Body of pancreas (tissue), 4 donors: ENCODE data around the gene OTUB1. TPM values are rescaled to one million over a fixed set of nuclear protein-coding genes. Genes with fewer than 3 reads are reported as not detected.

Experiments
- ATAC-seq: fragments of 150-250 bp; one replicate; pipeline ENCODE4 v1.9.1; 2016
- DNase-seq, 4 donors: peaks; one replicate each; pipeline ENCODE4 v3.0.0-alpha.2; 2019
- H3K27ac ChIP-seq, 4 donors: fragments of 200-600 bp; sonication (generic); 1 replicate in 3 of 4; 2 replicates in 1 of 4; pipeline versions ENCODE4 v1.5.1 to v1.6.1; 2016 to 2019; ENCODE audit warnings: mild to moderate bottlenecking in 1 of 4, mixed read lengths in 1 of 4, moderate library complexity in 1 of 4
- H3K27me3 ChIP-seq, 2 donors: fragments of 200-600 bp; sonication (generic); one replicate each; pipeline ENCODE4 v1.6.0; 2016; ENCODE audit warnings: mild to moderate bottlenecking in 1 of 2
- H3K36me3 ChIP-seq, 2 donors: fragments of 200-600 bp; sonication (generic); replicated peaks in 1 of 2; 2 replicates each; pipeline ENCODE4 v1.5.1; 2016; ENCODE audit warnings: low read depth in 2 of 2; ENCODE audit not compliant: insufficient read depth in 1 of 2
- H3K4me1 ChIP-seq: fragments of 200-600 bp; sonication (generic); one replicate; pipeline ENCODE4 v1.6.0; 2016
- H3K4me3 ChIP-seq, 2 donors: fragments of 200-600 bp; sonication (generic); 1 replicate in 1 of 2; 2 replicates in 1 of 2; pipeline ENCODE4 v1.5.1; 2016 to 2019
- H3K9me3 ChIP-seq, 3 donors: fragments of 200-600 bp; sonication (generic); 1 replicate in 2 of 3; 2 replicates in 1 of 3; pipeline ENCODE4 v1.5.1; 2016
- POLR2A ChIP-seq, 3 donors: fragments of 450-650 bp; IDR thresholded peaks; one replicate each; pipeline ENCODE4 v1.6.1; 2016; ENCODE audit warnings: antibody characterized with exemption in 3 of 3, mild to moderate bottlenecking in 2 of 3
- WGBS, 2 donors: methylation state at CpG; one replicate each; pipeline ENCODE4 v1.1.5; 2017; 5-methylcytosine and 5-hydroxymethylcytosine counted together
- intact Hi-C: fragments of 100-400 bp; cut with DNase I; formaldehyde crosslinking; loops from one replicate; pipeline ENCODE4 v1.15.1; 2023
- total RNA-seq, 2 donors: library from RNA; depleted of rRNA; stranded (reverse); fragments of >200 nt; gene quantifications; one replicate each; pipeline ENCODE4 v1.1.0, GENCODE V29; 2016
- TF ChIP-seq, protein P1 (sequence below), 7 experiments: fragments of 450-650 bp in 4 of 7; fragments of 200-600 bp in 3 of 7; sonication (generic) in 3 of 7; IDR thresholded peaks; one replicate each; pipeline ENCODE4 v1.5.1; 2016 to 2019; ENCODE audit warnings: antibody characterized with exemption in 7 of 7

The OTUB1 gene
- total RNA-seq, 2 donors from 2014 or later: 20.8 to 36.3 TPM

DNA sequence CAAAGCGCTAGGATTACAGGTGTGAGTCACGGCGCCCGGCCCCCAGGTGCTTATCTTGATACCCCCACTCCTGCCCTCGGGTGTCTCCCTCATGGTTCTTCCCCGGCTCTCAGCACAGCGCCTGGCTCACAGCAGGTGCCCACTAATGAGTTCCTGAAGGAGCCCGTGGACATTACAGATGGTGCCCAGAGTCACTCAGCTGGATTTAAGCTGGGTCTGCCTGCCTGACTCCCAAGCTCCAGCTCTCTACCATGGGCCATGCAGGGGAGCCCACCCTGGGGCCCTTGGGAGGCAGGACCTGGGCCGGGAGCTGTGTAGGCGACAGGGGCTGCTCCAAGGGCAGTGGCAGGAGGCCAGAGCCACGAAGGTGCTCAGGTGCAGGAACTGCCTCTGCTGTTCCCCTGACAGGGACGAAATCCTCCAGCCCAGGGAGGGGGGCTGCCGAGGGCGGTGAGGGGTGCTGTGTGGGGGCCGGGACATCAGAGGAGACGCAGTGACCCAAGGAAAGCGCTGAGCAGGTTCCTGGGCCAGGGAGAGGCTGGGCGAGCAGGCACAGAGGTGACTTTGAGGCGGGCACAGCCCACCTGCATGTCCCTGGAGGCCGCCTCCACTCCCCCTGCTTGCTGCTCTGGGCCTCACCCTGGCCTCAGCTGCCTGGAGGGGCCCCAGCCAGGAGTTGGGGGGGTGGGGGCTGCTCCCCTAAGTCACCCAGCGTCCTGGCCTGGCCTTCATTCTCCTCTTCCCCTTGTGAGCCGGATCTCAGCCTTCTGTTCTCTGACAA is 34.9 kb downstream of the OTUB1 start:
- ATAC-seq (no peak), DNase-seq (no peak)
- H3K36me3 ChIP-seq: no peaks in the 10 kb centered on the region
- no peak overlapping the region for H3K27ac ChIP-seq
- peaks cover 26% of the 10 kb centered on the region for H3K4me1 ChIP-seq
- intact Hi-C loops: no loop called here
- H3K27me3 ChIP-seq: no peaks in the 10 kb centered on the region
- no peak overlapping the region for H3K4me3 ChIP-seq
- TF ChIP-seq POLR2A (IDR thresholded peaks at IDR 0.05): no peak
- TF ChIP-seq, protein P1, sequence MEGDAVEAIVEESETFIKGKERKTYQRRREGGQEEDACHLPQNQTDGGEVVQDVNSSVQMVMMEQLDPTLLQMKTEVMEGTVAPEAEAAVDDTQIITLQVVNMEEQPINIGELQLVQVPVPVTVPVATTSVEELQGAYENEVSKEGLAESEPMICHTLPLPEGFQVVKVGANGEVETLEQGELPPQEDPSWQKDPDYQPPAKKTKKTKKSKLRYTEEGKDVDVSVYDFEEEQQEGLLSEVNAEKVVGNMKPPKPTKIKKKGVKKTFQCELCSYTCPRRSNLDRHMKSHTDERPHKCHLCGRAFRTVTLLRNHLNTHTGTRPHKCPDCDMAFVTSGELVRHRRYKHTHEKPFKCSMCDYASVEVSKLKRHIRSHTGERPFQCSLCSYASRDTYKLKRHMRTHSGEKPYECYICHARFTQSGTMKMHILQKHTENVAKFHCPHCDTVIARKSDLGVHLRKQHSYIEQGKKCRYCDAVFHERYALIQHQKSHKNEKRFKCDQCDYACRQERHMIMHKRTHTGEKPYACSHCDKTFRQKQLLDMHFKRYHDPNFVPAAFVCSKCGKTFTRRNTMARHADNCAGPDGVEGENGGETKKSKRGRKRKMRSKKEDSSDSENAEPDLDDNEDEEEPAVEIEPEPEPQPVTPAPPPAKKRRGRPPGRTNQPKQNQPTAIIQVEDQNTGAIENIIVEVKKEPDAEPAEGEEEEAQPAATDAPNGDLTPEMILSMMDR (IDR thresholded peaks at IDR 0.05): no peak
- WGBS, 2 donors: 82 to 88% methylated on average over 6 to 20 of the region's 22 CpGs
- no peaks in the 10 kb centered on the region for H3K9me3 ChIP-seq

DNA sequence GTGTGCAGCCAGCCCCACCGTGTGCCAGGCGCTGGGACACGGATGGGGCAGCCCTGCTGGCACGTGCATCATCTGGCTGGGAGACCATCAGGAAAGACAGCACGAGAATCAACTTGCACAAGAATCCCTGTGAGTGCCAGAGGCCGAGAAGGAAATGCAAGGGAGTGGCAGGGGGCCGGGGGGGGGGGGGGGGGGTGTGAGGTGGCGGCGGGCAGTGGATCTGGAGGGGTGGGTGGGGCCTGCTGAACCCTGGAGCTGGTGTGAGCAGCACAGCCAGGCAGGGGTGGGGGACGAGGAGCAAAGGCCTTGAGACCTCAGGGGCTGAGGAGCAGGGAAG is 35.5 kb downstream of the OTUB1 start:
- intact Hi-C loops: no loop called here
- ATAC-seq (no peak), DNase-seq (no peak)
- Histone ChIP-seq H3K27me3 (no peaks in the 10 kb centered on the region), H3K27ac (no peak overlapping the region), H3K9me3 (no peaks in the 10 kb centered on the region), H3K4me3 (no peak overlapping the region), H3K4me1 (peaks cover 26% of the 10 kb centered on the region), H3K36me3 (no peaks in the 10 kb centered on the region)
- TF ChIP-seq, protein P1 (IDR thresholded peaks at IDR 0.05): no peak
- no peak for TF ChIP-seq POLR2A (IDR thresholded peaks at IDR 0.05)
- 66 to 91% methylated on average over 3 to 8 of the region's 10 CpGs for WGBS, 2 donors

DNA sequence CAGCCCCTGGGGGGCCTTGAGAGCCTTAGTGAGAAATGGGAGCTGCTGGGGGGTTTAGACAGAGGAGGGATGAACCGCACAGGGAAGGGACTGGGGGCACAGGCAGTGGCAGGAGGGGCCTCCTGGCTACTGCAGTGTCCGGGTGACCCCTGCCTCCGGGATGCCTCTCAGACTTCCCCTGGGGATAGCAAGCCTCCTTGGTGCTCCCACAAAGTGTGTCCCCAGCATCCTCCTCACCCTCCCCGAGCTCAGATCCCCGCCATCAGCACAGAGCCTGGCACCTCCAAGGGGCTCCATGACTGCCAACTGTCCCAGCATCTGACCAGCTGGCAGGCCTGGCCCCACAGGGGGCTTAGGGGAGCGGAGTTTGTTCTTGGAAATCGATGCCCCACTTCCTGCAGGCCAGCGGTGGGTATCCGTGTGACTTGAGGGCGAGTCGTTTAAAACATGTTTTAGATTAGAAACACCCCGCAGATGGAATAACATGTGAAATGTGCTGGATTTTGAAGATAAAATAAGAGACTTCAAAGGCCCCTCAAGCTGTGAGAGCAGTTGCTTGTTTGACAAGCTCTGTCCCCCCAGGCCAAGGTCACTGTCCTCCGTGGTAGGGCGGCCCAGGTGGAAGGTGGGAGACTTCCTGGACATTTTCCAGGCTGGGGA is 36.0 kb downstream of the OTUB1 start:
- Histone ChIP-seq H3K36me3 (no peaks in the 10 kb centered on the region), H3K27me3 (no peaks in the 10 kb centered on the region), H3K9me3 (no peaks in the 10 kb centered on the region), H3K4me3 (no peak overlapping the region), H3K4me1 (peaks cover 26% of the 10 kb centered on the region), H3K27ac (no peak overlapping the region)
- intact Hi-C loops: no loop called here
- DNase-seq (no peak), ATAC-seq (no peak)
- TF ChIP-seq, protein P1 (IDR thresholded peaks at IDR 0.05): no peak
- no peak for TF ChIP-seq POLR2A (IDR thresholded peaks at IDR 0.05)
- 82 to 85% methylated on average over 14 of the region's 14 CpGs for WGBS, 2 donors

DNA sequence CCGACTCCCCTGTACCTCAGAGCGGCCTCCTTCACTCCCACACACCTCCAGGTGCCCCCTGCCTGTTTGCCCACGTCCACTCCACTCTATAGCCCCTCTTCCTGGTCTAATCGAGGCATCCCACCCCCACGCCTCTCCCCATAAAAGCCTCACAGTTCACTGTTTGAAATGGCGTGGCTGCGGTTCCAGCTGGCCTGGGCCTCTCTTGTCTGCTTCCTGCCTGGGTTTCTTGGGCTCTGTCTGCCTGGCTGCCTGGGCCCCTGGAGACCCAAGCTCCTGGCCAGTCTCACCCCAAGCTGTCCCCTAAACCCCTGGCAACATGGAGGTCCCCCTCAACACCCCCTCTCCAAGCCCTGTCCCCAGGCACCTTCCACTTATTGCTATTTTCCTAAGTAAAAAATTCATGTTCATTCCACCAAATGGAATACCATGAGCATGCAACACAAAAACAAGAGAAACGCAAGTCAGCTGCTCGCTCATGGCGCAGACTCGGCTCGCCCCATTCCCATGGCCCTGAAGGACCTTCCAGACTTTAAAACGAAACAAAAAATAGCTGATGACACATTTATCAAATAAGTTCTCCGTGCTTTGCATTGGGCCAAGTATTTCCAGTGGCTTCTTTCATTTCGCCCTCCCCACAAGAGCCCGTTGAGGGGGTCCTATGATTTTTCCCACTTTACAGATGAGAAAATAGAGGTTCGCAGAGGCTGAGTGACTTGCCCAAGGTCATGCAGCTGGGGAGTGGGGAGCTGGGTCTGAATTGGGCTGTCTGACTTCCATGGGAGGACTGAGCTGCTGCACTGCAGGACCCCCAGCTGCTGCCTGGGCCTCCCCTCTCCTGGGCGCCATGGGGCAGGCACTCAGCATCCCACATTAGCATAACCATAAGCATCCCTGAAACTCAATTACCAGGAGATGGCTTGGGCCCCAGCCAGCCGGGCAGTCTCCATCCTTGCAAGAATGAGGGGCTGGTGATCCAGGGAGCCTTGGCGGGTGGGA is 37.8 kb downstream of the OTUB1 start:
- Histone ChIP-seq H3K27ac (peak overlapping the region in 1 of 4 donors; percentile 11), H3K9me3 (no peaks in the 10 kb centered on the region), H3K36me3 (no peaks in the 10 kb centered on the region), H3K4me1 (peaks cover 15% of the 10 kb centered on the region), H3K27me3 (no peaks in the 10 kb centered on the region), H3K4me3 (no peak overlapping the region)
- DNase-seq (no peak), ATAC-seq (no peak)
- intact Hi-C loops: no loop called here
- no peak for TF ChIP-seq POLR2A (IDR thresholded peaks at IDR 0.05)
- TF ChIP-seq, protein P1 (IDR thresholded peaks at IDR 0.05): no peak
- 87 to 93% methylated on average over 19 to 20 of the region's 20 CpGs for WGBS, 2 donors
